Measurements from ENCODE around the gene INSR. TPM values are rescaled to one million over a fixed set of nuclear protein-coding genes. Genes with fewer than 3 reads are reported as not detected.

INSR gene
- total and polyA plus RNA-seq, 2 of the 8 experiments (the other 6 are each of a cell fraction or from before 2014, with no cell fraction given) = 13.1 to 48.7 TPM

GRCh38 chr19:7318176-7318575, 24.0 kb upstream of the INSR start (continued):
- TF ChIP-seq CHD7 (IDR thresholded peaks at IDR 0.05; ENCODE audit: insufficient replicate concordance, low read length) = no peak

Measured in H1 (cell line).